ENCODE results near the gene PCNX3. TPM values are rescaled to one million over a fixed set of nuclear protein-coding genes. Genes with fewer than 3 reads are reported as not detected.
"Not testable (repeated sequence)": the region's sequence is repeated elsewhere in the genome, so short reads cannot be mapped to it uniquely, and the experiment has no call there.

The PCNX3 gene
- total RNA-seq, 1 donor from 2014 or later, result 32.4 TPM

GRCh38 chr11:65672982-65673381, 57.4 kb downstream of the PCNX3 start:
- Histone ChIP-seq H3K4me3 (no peak overlapping the region), H3K9me3 (no peaks in the 10 kb centered on the region), H3K27me3 (ENCODE audit: low read depth) (no peaks in the 10 kb centered on the region), H3K27ac (no peak overlapping the region), H3K36me3 (no peaks in the 10 kb centered on the region), H3K4me1 (no peaks in the 10 kb centered on the region)
- ATAC-seq (no peak), DNase-seq (no peak)
- intact Hi-C loops (cut with DNase I), result no loop called here
- no peak for TF ChIP-seq CTCF (IDR thresholded peaks at IDR 0.05)

GRCh38 chr11:65680192-65680743, 64.7 kb downstream of the PCNX3 start:
- Histone ChIP-seq H3K4me1 (no peaks in the 10 kb centered on the region), H3K9me3 (no peaks in the 10 kb centered on the region), H3K36me3 (no peaks in the 10 kb centered on the region), H3K4me3 (no peak overlapping the region), H3K27ac (no peak overlapping the region), H3K27me3 (ENCODE audit: low read depth) (no peaks in the 10 kb centered on the region)
- ATAC-seq (no peak), DNase-seq (no peak)
- TF ChIP-seq CTCF (IDR thresholded peaks at IDR 0.05), result no peak
- intact Hi-C loops (cut with DNase I), result no loop called here

- H3K27ac ChIP-seq; DNase-seq; H3K4me3 ChIP-seq; intact Hi-C loops (cut with DNase I); H3K9me3 ChIP-seq; H3K27me3 ChIP-seq (ENCODE audit: low read depth); H3K36me3 ChIP-seq; H3K4me1 ChIP-seq; ATAC-seq: not testable (repeated sequence)
Measured at GRCh38 chr11:65683480-65683879, 67.9 kb downstream of the PCNX3 start.

GRCh38 chr11:65685981-65686380, 70.4 kb downstream of the PCNX3 start:
- ATAC-seq, result no peak

More at GRCh38 chr11:65685981-65686380, 70.4 kb downstream of the PCNX3 start:
- Histone ChIP-seq H3K27ac (no peak overlapping the region), H3K27me3 (ENCODE audit: low read depth) (no peaks in the 10 kb centered on the region), H3K36me3 (no peaks in the 10 kb centered on the region), H3K9me3 (no peaks in the 10 kb centered on the region), H3K4me1 (no peaks in the 10 kb centered on the region), H3K4me3 (no peak overlapping the region)
- DNase-seq, result no peak
- intact Hi-C loops (cut with DNase I), result no loop called here
- TF ChIP-seq CTCF (IDR thresholded peaks at IDR 0.05), result no peak

Small RNA genes within 50 kb of the gene (microRNA-seq; reads per million reads assigned to microRNA genes)
- gene MIR4489 (ENCODE audit: borderline number of aligned reads), result not detected
- gene MIR4690 (ENCODE audit: borderline number of aligned reads), result not detected

Other genes starting within 250 kb of the PCNX3 start
- gene SLC25A45, start 233.1 kb upstream of the PCNX3 start, total RNA-seq, result 13.0 TPM
- 22.6 TPM for gene FRMD8, start 229.1 kb upstream of the PCNX3 start, total RNA-seq
- gene NEAT1, start 193.0 kb upstream of the PCNX3 start, total RNA-seq, result 980 TPM
- gene MALAT1, start 116.7 kb upstream of the PCNX3 start, total RNA-seq, result 11,612 TPM
- gene SCYL1, start 90.7 kb upstream of the PCNX3 start, total RNA-seq, result 61.2 TPM
- gene LTBP3, start 57.4 kb upstream of the PCNX3 start, total RNA-seq, result 98.7 TPM
- gene ZNRD2, start 45.3 kb upstream of the PCNX3 start, total RNA-seq, result 25.1 TPM
- 48.6 TPM for gene FAM89B, start 43.2 kb upstream of the PCNX3 start, total RNA-seq
- 110 TPM for gene EHBP1L1, start 39.7 kb upstream of the PCNX3 start, total RNA-seq
- 1.7 TPM for gene KCNK7, start 20.0 kb upstream of the PCNX3 start, total RNA-seq
- gene MAP3K11, start 1.6 kb upstream of the PCNX3 start, total RNA-seq, result 113 TPM
- 102 TPM for gene SIPA1, start 22.3 kb downstream of the PCNX3 start, total RNA-seq
- gene RELA, start 47.1 kb downstream of the PCNX3 start, total RNA-seq, result 68.9 TPM
- 82.6 TPM for gene KAT5, start 96.5 kb downstream of the PCNX3 start, total RNA-seq
- gene RNASEH2C, start 105.0 kb downstream of the PCNX3 start, total RNA-seq, result 44.4 TPM
- 46.3 TPM for gene AP5B1, start 165.2 kb downstream of the PCNX3 start, total RNA-seq
- 0.89 TPM for gene OVOL1, start 171.3 kb downstream of the PCNX3 start, total RNA-seq
- gene SNX32, start 218.2 kb downstream of the PCNX3 start, total RNA-seq, result 0.47 TPM
- gene CFL1, start 242.4 kb downstream of the PCNX3 start, total RNA-seq, result 647 TPM
- gene MUS81, start 244.7 kb downstream of the PCNX3 start, total RNA-seq, result 52.8 TPM